Activated naive CD8-positive, alpha-beta T cell treated with anti-CD3 and anti-CD28 coated beads for 36 hours (primary cell): Measurements from ENCODE around the gene HM13. TPM values are rescaled to one million over a fixed set of nuclear protein-coding genes. Genes with fewer than 3 reads are reported as not detected.
A peak's percentile ranks its signal among the peaks of the same experiment; 100 is the strongest.
"Not testable (repeated sequence)": the region's sequence is repeated elsewhere in the genome, so short reads cannot be mapped to it uniquely, and the experiment has no call there.

Experiments
- DNase-seq: peaks from one replicate; pipeline ENCODE4 v3.0.0; 2021
- H3K27ac Mint-ChIP-seq: one replicate; pipeline ENCODE4 v1.8.0; 2022; ENCODE audit warnings: mild to moderate bottlenecking, moderate library complexity, mixed read lengths
- H3K27me3 Mint-ChIP-seq: one replicate; pipeline ENCODE4 v1.8.0; 2022; ENCODE audit warnings: mild to moderate bottlenecking, mixed read lengths
- H3K36me3 Mint-ChIP-seq: one replicate; pipeline ENCODE4 v1.8.0; 2021; ENCODE audit warnings: mild to moderate bottlenecking, mixed read lengths
- H3K4me1 Mint-ChIP-seq: one replicate; pipeline ENCODE4 v1.8.0; 2021; ENCODE audit warnings: mixed read lengths
- H3K4me3 Mint-ChIP-seq: one replicate; pipeline ENCODE4 v1.8.0; 2022; ENCODE audit warnings: mild to moderate bottlenecking, moderate library complexity, mixed read lengths
- H3K9me3 Mint-ChIP-seq: one replicate; pipeline ENCODE4 v1.8.0; 2022; ENCODE audit warnings: mixed read lengths
- total RNA-seq, 2 experiments: library from RNA; stranded (reverse); gene quantifications; one replicate each; pipeline ENCODE4 v1.2.3, GENCODE V29; 2021

The HM13 gene
- total RNA-seq, 2 experiments from 2014 or later: 137 to 142 TPM

GRCh38 chr20:31545621-31546040, 31.4 kb downstream of the HM13 start:
- not testable (repeated sequence) for DNase-seq, H3K4me3 Mint-ChIP-seq, H3K9me3 Mint-ChIP-seq, H3K27me3 Mint-ChIP-seq, H3K27ac Mint-ChIP-seq
- Mint-ChIP-seq H3K36me3 (peaks cover 50% of the 10 kb centered on the region), H3K4me1 (peaks cover 26% of the 10 kb centered on the region)

DNA sequence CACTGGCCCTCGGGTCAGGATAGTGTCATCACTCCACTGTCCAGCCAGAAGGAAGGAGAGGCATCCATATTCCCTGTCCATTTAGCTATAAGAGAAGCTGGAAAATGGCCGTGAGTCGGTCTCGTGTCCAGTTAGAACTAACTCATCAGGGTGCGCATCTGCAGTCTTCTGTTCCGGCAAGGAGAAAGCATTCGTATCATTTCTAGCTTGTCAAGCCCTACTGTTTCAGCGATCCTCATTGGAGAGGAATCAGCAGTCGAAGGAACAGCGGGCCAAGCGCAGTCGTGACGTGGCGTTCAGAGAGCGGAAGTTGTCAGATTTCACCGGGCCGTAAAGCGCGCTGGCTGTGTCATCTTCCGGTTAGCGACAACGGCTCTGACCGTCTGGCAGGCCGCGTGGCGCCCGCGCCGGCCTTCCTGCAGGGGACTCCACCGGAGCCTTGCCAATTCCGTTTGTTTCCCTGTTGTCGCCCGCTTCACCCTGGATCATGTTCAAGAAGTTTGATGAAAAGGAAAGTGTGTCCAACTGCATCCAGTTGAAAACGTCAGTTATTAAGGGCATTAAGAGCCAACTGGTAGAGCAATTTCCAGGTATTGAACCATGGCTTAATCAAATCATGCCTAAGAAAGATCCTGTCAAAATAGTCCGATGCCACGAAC, 32.9 kb downstream of the HM13 start:
- H3K36me3 Mint-ChIP-seq: peaks cover 54% of the 10 kb centered on the region
- DNase-seq: peak; percentile 83
- peak overlapping the region; percentile 96 for H3K27ac Mint-ChIP-seq
- H3K9me3 Mint-ChIP-seq: no peaks in the 10 kb centered on the region
- peaks cover 21% of the 10 kb centered on the region for H3K4me1 Mint-ChIP-seq
- H3K4me3 Mint-ChIP-seq: peak overlapping the region; percentile 94
- H3K27me3 Mint-ChIP-seq: no peaks in the 10 kb centered on the region

- Mint-ChIP-seq H3K4me1 (peaks cover 15% of the 10 kb centered on the region), H3K9me3 (no peaks in the 10 kb centered on the region), H3K27me3 (no peaks in the 10 kb centered on the region), H3K36me3 (peaks cover 54% of the 10 kb centered on the region), H3K4me3 (peak overlapping the region; percentile 94), H3K27ac (peak overlapping the region; percentile 96)
- no peak for DNase-seq
These were observed 33.6 kb downstream of the HM13 start for GRCh38 chr20:31547720-31548298.

DNA sequence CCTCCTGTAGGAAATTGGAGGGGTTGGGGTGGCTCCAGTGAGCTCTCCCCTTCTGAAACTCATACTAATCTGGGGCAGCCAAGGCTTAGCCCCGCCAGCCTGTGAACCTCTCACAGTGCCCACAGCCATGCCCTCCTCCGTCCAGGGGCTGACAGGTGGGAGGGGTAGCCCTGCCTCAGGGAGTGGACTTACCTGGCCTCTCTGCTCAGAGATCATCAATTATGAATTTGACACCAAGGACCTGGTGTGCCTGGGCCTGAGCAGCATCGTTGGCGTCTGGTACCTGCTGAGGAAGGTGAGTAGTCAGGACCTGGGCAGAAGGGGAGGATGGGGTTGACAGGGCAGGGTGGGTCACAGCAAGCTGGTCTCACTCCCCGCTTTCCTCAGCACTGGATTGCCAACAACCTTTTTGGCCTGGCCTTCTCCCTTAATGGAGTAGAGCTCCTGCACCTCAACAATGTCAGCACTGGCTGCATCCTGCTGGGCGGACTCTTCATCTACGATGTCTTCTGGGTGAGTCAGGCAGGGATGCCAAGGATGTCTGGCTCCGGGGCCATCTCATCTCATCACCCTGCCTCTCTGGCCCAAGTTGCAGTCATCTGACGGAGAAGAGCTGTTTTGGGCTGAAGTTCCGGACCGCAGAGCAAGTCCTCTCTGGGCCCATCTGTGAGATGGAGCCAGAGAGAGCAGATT, 34.7 kb downstream of the HM13 start:
- Mint-ChIP-seq H3K27ac (peak overlapping the region; percentile 96), H3K9me3 (no peaks in the 10 kb centered on the region), H3K4me1 (peaks cover 12% of the 10 kb centered on the region), H3K36me3 (peaks cover 51% of the 10 kb centered on the region), H3K27me3 (no peaks in the 10 kb centered on the region), H3K4me3 (peak overlapping the region; percentile 94)
- no peak for DNase-seq

DNA sequence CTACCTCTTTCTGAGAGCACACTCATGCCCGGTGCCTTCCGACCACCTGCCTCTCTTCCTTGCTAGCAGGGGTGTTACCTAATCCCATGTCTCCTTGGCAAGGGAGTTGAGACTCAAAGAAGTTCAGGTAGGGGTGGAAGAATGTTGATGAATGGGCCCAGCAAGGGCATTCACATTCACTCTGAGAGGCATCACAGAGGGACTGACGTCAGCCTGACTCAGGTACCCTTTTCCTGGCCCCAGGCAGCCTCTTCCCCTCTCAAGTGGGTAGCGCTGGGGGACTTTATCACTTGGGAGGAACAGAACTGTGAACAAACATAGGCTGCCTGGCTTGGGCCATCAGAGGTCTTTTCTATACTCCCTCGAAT, 35.3 kb downstream of the HM13 start:
- Mint-ChIP-seq H3K27ac (no peak overlapping the region), H3K4me1 (peaks cover 8% of the 10 kb centered on the region), H3K27me3 (no peaks in the 10 kb centered on the region), H3K36me3 (peaks cover 47% of the 10 kb centered on the region), H3K4me3 (peak overlapping the region; percentile 22), H3K9me3 (no peaks in the 10 kb centered on the region)
- no peak for DNase-seq

DNA sequence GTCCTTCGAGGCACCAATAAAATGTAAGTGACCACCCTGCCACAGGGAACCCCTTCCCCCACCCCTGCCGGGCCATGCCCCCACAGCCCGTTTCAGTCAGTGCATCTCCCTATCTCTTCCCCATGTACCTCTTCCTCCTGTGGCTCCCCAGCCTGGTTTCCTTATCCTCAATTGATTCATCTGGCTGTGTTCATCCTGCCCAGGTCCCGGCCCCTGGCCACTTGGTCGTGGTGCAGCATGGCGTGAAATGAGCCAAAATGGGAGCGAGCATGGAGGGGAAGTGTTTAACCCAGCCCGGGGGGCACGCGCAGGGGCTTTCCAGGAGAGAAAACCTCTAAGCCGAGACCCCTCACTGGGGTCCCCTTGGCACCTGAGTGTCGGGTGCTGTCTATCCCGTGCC, 35.9 kb downstream of the HM13 start:
- Mint-ChIP-seq H3K27me3 (no peaks in the 10 kb centered on the region), H3K27ac (no peak overlapping the region), H3K9me3 (no peaks in the 10 kb centered on the region), H3K4me1 (peaks cover 8% of the 10 kb centered on the region), H3K36me3 (peaks cover 45% of the 10 kb centered on the region), H3K4me3 (no peak overlapping the region)
- no peak for DNase-seq

DNA sequence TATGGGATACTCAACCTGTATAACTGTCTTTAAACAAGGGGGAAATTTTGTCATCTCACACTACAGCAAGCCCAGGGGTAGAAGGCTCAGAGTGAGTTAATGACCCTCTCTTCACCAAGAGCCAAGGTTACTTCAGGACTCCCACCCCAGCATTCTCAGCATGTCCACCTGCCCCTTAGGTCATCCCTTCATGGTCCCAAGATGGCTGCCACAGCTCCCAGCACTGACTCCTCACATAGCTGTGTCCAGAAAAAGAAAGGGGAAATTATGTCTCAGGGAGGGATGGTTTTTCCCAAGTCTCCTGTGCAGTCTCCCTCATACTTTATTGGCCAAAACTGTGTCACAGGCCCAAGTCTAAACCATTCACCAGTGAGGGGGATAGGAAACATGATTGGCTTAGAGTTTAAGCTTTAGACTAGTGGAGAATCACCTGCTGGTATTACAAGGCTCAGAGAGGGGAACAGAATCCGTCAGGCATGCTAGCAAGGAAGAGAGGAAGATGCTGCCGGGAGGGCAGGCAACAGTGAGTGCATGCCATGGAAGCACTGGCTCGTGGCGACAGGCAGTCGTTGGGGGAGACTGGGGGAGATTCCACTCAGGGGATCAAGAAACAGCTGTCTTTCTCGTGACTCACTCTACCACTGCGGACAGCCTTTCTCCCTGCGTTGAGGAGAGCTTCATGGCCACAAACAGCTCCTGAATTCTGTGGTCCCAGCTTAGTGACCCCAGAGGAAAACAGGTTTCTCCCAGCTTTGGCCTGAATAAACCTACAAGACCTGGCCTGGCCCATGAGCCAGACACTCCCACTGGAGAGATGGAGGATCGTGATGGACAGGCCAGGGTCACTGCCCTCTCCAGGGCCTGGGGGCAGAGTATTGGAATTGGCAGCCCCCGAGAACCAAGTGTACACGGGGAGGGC, 37.2 kb downstream of the HM13 start:
- Mint-ChIP-seq H3K27ac (no peak overlapping the region), H3K27me3 (no peaks in the 10 kb centered on the region), H3K4me3 (no peak overlapping the region), H3K36me3 (peaks cover 43% of the 10 kb centered on the region), H3K9me3 (no peaks in the 10 kb centered on the region), H3K4me1 (peaks cover 8% of the 10 kb centered on the region)
- no peak for DNase-seq

GRCh38 chr20:31555203-31555775, 41.0 kb downstream of the HM13 start:
- Mint-ChIP-seq H3K27me3 (no peaks in the 10 kb centered on the region), H3K36me3 (peaks cover 22% of the 10 kb centered on the region), H3K4me1 (peaks cover 14% of the 10 kb centered on the region), H3K9me3 (no peaks in the 10 kb centered on the region), H3K4me3 (no peak overlapping the region), H3K27ac (peak overlapping the region; percentile 35)
- no peak for DNase-seq

- H3K27ac Mint-ChIP-seq: peak overlapping the region; percentile 76
- DNase-seq: no peak
- H3K36me3 Mint-ChIP-seq: peaks cover 35% of the 10 kb centered on the region
- H3K4me3 Mint-ChIP-seq: no peak overlapping the region
- H3K9me3 Mint-ChIP-seq: no peaks in the 10 kb centered on the region
- no peaks in the 10 kb centered on the region for H3K27me3 Mint-ChIP-seq
- peaks cover 15% of the 10 kb centered on the region for H3K4me1 Mint-ChIP-seq
These were observed 45.5 kb downstream of the HM13 start for GRCh38 chr20:31559704-31560093.

DNA sequence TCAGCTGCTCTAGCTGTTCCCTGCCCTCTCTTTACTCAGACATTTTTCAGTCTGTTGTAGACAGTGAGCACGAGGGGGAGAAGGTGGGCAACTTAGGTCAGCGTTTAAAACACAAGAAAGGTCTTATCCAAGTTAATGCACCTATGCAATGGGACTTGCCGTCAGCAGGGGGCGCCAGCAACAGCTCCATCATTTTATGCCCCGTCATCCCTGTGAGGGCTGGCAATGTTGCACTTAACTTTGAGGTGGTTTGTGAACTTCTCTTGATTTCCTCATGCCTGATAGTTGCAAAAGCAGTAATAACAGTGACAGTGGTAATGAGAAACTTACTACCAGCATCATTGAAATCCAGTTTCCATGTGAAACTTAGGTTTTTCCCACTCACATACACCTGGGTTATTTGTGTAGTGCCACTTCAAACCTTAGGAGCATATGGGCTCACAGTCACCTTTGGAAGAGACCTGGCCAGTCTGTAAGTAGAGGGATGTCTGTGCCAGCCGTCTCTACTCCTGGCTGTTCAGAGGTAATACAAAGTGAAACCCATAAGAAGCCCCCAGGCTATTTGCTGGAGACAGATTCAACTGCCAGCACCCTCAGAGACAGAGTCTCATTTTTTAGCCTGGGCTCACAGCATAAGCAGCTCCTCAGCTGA, 46.0 kb downstream of the HM13 start:
- Mint-ChIP-seq H3K9me3 (no peaks in the 10 kb centered on the region), H3K4me1 (peaks cover 15% of the 10 kb centered on the region), H3K27me3 (no peaks in the 10 kb centered on the region), H3K27ac (peak overlapping the region; percentile 76), H3K36me3 (peaks cover 35% of the 10 kb centered on the region), H3K4me3 (no peak overlapping the region)
- DNase-seq: peak; percentile 70

GRCh38 chr20:31560746-31561598, 46.7 kb downstream of the HM13 start:
- Mint-ChIP-seq H3K27me3 (no peaks in the 10 kb centered on the region), H3K4me1 (peaks cover 17% of the 10 kb centered on the region), H3K36me3 (peaks cover 36% of the 10 kb centered on the region), H3K4me3 (no peak overlapping the region), H3K27ac (peak overlapping the region; percentile 66), H3K9me3 (no peaks in the 10 kb centered on the region)
- no peak for DNase-seq

DNA sequence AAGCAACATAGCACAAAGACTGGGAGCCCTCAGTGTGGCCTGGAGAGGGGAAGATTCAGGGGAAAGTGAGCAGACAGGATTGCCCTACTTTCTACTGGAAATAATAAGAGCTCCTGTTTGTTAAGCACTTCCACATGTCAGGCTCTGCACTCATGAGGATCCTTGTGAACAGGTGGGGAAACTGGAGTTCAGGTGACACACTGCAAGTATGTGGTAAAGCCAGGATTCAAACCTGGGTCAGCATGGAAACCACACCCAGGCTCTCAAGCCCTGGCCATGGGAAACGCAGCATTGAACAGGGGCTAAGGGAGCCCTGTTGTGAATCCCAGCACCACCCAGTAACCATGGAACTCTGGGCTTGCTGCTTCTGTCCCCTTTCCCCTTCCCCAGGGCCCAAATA, 48.0 kb downstream of the HM13 start:
- no peaks in the 10 kb centered on the region for H3K9me3 Mint-ChIP-seq
- DNase-seq: no peak
- no peak overlapping the region for H3K4me3 Mint-ChIP-seq
- no peaks in the 10 kb centered on the region for H3K27me3 Mint-ChIP-seq
- H3K27ac Mint-ChIP-seq: no peak overlapping the region
- H3K4me1 Mint-ChIP-seq: peaks cover 24% of the 10 kb centered on the region
- H3K36me3 Mint-ChIP-seq: peaks cover 29% of the 10 kb centered on the region

DNA sequence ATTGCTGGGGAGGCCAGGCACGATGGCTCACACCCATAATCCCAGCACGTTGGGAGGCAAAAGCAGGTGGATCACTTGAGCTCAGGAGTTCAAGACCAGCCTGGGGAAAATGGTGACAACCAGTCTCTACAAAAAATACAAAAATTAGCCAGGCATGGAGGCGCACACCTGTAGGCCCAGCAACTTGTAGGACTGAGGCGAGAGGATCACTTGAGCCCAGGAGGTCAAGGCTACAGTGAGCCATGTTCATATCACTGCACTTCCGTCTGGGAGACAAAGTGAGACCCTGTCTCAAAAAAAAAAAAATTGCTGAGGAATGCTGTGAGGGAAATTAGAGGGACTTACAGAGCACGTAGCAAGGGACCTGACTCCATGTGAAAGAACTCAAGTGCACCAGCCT, 50.0 kb downstream of the HM13 start:
- Mint-ChIP-seq H3K27me3 (no peaks in the 10 kb centered on the region), H3K27ac (no peak overlapping the region), H3K4me1 (peaks cover 23% of the 10 kb centered on the region), H3K9me3 (no peaks in the 10 kb centered on the region), H3K4me3 (no peak overlapping the region), H3K36me3 (peaks cover 23% of the 10 kb centered on the region)
- no peak for DNase-seq
